Omental fat pad (tissue), 4 donors: Measurements from ENCODE around the gene SMC1B. TPM values are rescaled to one million over a fixed set of nuclear protein-coding genes. Genes with fewer than 3 reads are reported as not detected.

Experiments used
- ATAC-seq: fragments of 150-250 bp; one replicate; pipeline ENCODE4 v1.9.1; 2016; ENCODE audit warnings: mild to moderate bottlenecking, moderate library complexity; ENCODE audit not compliant: low FRiP score
- DNase-seq: peaks from one replicate; pipeline ENCODE4 v3.0.0-alpha.2; 2019; ENCODE audit warnings: low spot score
- total RNA-seq, 4 donors: library from RNA; depleted of rRNA; stranded (reverse); fragments of >200 nt; gene quantifications; one replicate each; pipeline ENCODE4 v1.1.0, GENCODE V29; 2016
- TF ChIP-seq, protein P1 (sequence below), 3 donors: fragments of 450-650 bp; IDR thresholded peaks; one replicate each; pipeline ENCODE4 v1.5.1; 2016 to 2017; ENCODE audit warnings: antibody characterized with exemption in 3 of 3, mild to moderate bottlenecking in 3 of 3, moderate library complexity in 2 of 3

The SMC1B gene
- total RNA-seq, 4 donors from 2014 or later, result not detected

DNA sequence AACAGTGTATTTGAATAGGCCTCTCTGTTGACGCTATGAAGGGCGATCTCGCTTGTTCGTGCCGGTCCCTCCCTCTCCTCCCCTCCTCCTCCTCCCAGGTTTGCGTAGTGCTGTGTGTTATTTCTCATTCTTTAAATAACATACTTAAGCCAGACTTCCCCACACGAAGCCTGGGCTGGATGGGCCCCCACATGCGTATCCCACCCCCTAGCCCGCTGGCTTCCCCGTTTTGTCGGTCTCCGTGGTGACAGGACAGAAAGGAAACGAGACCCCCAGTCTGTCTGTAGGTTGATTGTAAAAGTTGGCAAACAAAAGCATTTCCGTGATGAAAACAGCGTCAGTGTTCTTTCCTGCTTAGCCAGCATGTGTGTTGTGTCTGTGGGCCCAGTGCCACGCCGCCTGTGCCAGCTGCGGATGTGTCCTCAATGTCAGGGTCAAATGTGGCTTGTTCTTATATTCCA, 76.4 kb downstream of the SMC1B start:
- no peak for DNase-seq
- TF ChIP-seq, protein P1, sequence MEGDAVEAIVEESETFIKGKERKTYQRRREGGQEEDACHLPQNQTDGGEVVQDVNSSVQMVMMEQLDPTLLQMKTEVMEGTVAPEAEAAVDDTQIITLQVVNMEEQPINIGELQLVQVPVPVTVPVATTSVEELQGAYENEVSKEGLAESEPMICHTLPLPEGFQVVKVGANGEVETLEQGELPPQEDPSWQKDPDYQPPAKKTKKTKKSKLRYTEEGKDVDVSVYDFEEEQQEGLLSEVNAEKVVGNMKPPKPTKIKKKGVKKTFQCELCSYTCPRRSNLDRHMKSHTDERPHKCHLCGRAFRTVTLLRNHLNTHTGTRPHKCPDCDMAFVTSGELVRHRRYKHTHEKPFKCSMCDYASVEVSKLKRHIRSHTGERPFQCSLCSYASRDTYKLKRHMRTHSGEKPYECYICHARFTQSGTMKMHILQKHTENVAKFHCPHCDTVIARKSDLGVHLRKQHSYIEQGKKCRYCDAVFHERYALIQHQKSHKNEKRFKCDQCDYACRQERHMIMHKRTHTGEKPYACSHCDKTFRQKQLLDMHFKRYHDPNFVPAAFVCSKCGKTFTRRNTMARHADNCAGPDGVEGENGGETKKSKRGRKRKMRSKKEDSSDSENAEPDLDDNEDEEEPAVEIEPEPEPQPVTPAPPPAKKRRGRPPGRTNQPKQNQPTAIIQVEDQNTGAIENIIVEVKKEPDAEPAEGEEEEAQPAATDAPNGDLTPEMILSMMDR (IDR thresholded peaks at IDR 0.05), result no peak
- no peak for ATAC-seq

GRCh38 chr22:45335854-45336522, 77.4 kb downstream of the SMC1B start:
- TF ChIP-seq, protein P1 (IDR thresholded peaks at IDR 0.05), result no peak
- ATAC-seq (no peak), DNase-seq (no peak)

- TF ChIP-seq, protein P1 (IDR thresholded peaks at IDR 0.05), result no peak
- no peak for DNase-seq
- ATAC-seq, result no peak
Observed at GRCh38 chr22:45335021-45335818, 78.2 kb downstream of the SMC1B start.

- DNase-seq (no peak), ATAC-seq (no peak)
- TF ChIP-seq, protein P1 (IDR thresholded peaks at IDR 0.05), result no peak
Observed at GRCh38 chr22:45334528-45334927, 78.9 kb downstream of the SMC1B start.

GRCh38 chr22:45334068-45334467, 79.3 kb downstream of the SMC1B start:
- DNase-seq (no peak), ATAC-seq (no peak)
- TF ChIP-seq, protein P1 (IDR thresholded peaks at IDR 0.05), result no peak

DNA sequence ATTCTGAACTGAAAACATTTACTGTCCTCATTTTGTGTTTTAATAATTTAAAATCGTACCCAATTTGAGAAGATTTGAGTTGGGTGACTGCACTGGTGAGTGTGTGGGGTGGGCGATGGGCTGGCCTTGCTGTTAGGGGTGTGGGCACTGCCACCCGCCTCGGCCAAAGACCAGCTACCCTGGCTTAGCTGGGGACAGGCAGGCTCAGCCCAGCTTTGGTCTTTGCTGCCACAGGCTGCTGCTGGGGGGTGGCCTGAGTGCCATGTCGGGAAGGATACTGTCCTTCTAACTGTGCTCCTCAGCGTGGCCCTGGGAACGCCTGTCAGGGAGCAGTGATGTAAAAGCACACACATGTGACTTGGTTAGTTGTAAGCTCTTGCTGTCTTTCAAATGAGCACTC, 81.4 kb downstream of the SMC1B start:
- no peak for ATAC-seq
- no peak for DNase-seq
- TF ChIP-seq, protein P1 (IDR thresholded peaks at IDR 0.05), result no peak
